Gastroesophageal sphincter (tissue), 4 donors: Measurements from ENCODE around the gene CDH24. TPM values are rescaled to one million over a fixed set of nuclear protein-coding genes. Genes with fewer than 3 reads are reported as not detected.
A peak's percentile ranks its signal among the peaks of the same experiment; 100 is the strongest.

Experiments
- ATAC-seq: fragments of 150-250 bp; one replicate; pipeline ENCODE4 v1.9.1; 2016; ENCODE audit warnings: mild to moderate bottlenecking, moderate library complexity
- H3K27ac ChIP-seq, 4 donors: fragments of 200-600 bp; sonication (generic) in 3 of 4; 1 replicate in 3 of 4; 2 replicates in 1 of 4; pipeline ENCODE4 v1.5.1; 2016 to 2019
- H3K27me3 ChIP-seq: fragments of 200-600 bp; sonication (generic); one replicate; pipeline ENCODE4 v1.5.1; 2019
- H3K36me3 ChIP-seq, 2 donors: fragments of 200-600 bp; sonication (generic); one replicate each; pipeline ENCODE4 v1.5.1; 2019; ENCODE audit warnings: control low read depth in 1 of 2
- H3K4me1 ChIP-seq, 3 donors: fragments of 200-600 bp; sonication (generic); 1 replicate in 2 of 3; 2 replicates in 1 of 3; pipeline ENCODE4 v1.5.1; 2016 to 2019; ENCODE audit warnings: control low read depth in 2 of 3
- H3K4me3 ChIP-seq, 2 donors: fragments of 200-600 bp; sonication (generic); one replicate each; pipeline ENCODE4 v1.5.1; 2019; ENCODE audit warnings: mild to moderate bottlenecking in 1 of 2, moderate library complexity in 1 of 2
- H3K9me3 ChIP-seq, 3 donors: fragments of 200-600 bp; sonication (generic); one replicate each; pipeline ENCODE4 v1.5.1; 2017 to 2019; ENCODE audit warnings: control low read depth in 2 of 3
- CTCF ChIP-seq, 4 experiments: fragments of 200-600 bp in 2 of 4; fragments of 450-650 bp in 2 of 4; sonication (generic) in 1 of 4; IDR thresholded peaks; one replicate each; pipeline ENCODE4 v1.5.1; 2017 to 2019; ENCODE audit warnings: antibody characterized with exemption in 4 of 4, mild to moderate bottlenecking in 2 of 4, moderate library complexity in 2 of 4
- EP300 ChIP-seq: sonication (generic); formaldehyde crosslinking; IDR thresholded peaks from one replicate; pipeline ENCODE4 v1.6.1; 2017; ENCODE audit warnings: antibody characterized with exemption, mild to moderate bottlenecking
- POLR2A ChIP-seq, 2 donors: fragments of 450-650 bp; IDR thresholded peaks; one replicate each; pipeline ENCODE4 v1.6.1; 2017; ENCODE audit warnings: antibody characterized with exemption in 2 of 2, mild to moderate bottlenecking in 2 of 2, moderate library complexity in 1 of 2
- POLR2AphosphoS5 ChIP-seq: sonication (generic); formaldehyde crosslinking; IDR thresholded peaks from one replicate; pipeline ENCODE4 v1.6.1; 2017; ENCODE audit warnings: antibody characterized with exemption
- WGBS, 2 donors: methylation state at CpG; one replicate each; pipeline ENCODE4 v1.1.5; 2018; ENCODE audit warnings: low coverage in 1 of 2; 5-methylcytosine and 5-hydroxymethylcytosine counted together
- total RNA-seq, 4 donors: library from RNA; depleted of rRNA; stranded (reverse); fragments of >200 nt; gene quantifications; one replicate each; pipeline ENCODE4 v1.1.0, GENCODE V29; 2016

CDH24 gene
- total RNA-seq, 4 donors from 2014 or later = 1.5 to 3.6 (median 2.6) TPM

GRCh38 chr14:23063601-23064000 is 6.3 kb upstream of the CDH24 start:
- WGBS, 2 donors = 89 to 91% methylated on average over 4 to 5 of the region's 5 CpGs
- Histone ChIP-seq H3K36me3 (peaks cover 0 to 99% of the 10 kb centered on the region in 2 donors), H3K9me3 (no peaks in the 10 kb centered on the region), H3K4me1 (peaks cover 0 to 28% (median 8%) of the 10 kb centered on the region in 3 donors), H3K27ac (no peak overlapping the region), H3K27me3 (no peaks in the 10 kb centered on the region), H3K4me3 (no peak overlapping the region)
- ATAC-seq = no peak
- TF ChIP-seq POLR2A (IDR thresholded peaks at IDR 0.05) (no peak), CTCF (IDR thresholded peaks at IDR 0.05) (no peak), EP300 (no peak), POLR2AphosphoS5 (no peak)

- Histone ChIP-seq H3K27me3 (no peaks in the 10 kb centered on the region), H3K9me3 (no peaks in the 10 kb centered on the region), H3K36me3 (peaks cover 0 to 84% of the 10 kb centered on the region in 2 donors), H3K4me3 (no peak overlapping the region), H3K27ac (peak overlapping the region; percentile 26 to 72 (median 40)), H3K4me1 (peaks cover 0 to 25% (median 4%) of the 10 kb centered on the region in 3 donors)
- ATAC-seq = peak; percentile 68
- WGBS, 2 donors = 32% methylated on average over 3 of the region's 4 CpGs; no CpG with 5 or more reads in 1 of the 2 donors
- no peak for TF ChIP-seq POLR2A (IDR thresholded peaks at IDR 0.05)
- peak; percentile 73 for TF ChIP-seq POLR2AphosphoS5
- TF ChIP-seq CTCF (IDR thresholded peaks at IDR 0.05) = no peak
- no peak for TF ChIP-seq EP300
These were observed 4.7 kb upstream of the CDH24 start for GRCh38 chr14:23062002-23062401.

GRCh38 chr14:23060536-23061260 is 3.4 kb upstream of the CDH24 start:
- TF ChIP-seq POLR2AphosphoS5 (no peak), EP300 (no peak), CTCF (IDR thresholded peaks at IDR 0.05) (no peak), POLR2A (IDR thresholded peaks at IDR 0.05) (no peak)
- Histone ChIP-seq H3K4me1 (peaks cover 0 to 38% (median 13%) of the 10 kb centered on the region in 3 donors), H3K27me3 (no peaks in the 10 kb centered on the region), H3K9me3 (no peaks in the 10 kb centered on the region), H3K36me3 (peaks cover 0 to 71% of the 10 kb centered on the region in 2 donors), H3K4me3 (no peak overlapping the region), H3K27ac (peak overlapping the region in 3 of 4 donors; percentile 32 to 72 (median 61))
- no peak for ATAC-seq
- WGBS, 2 donors = 81 to 88% methylated on average over 9 to 16 of the region's 17 CpGs

GRCh38 chr14:23058654-23059504 is 1.6 kb upstream of the CDH24 start:
- no peaks in the 10 kb centered on the region for H3K27me3 ChIP-seq
- H3K27ac ChIP-seq = peak overlapping the region in 1 of 4 donors; percentile 81
- H3K4me1 ChIP-seq = peaks cover 0 to 41% (median 14%) of the 10 kb centered on the region in 3 donors
- H3K36me3 ChIP-seq = peaks cover 0 to 53% of the 10 kb centered on the region in 2 donors
- no peak for TF ChIP-seq POLR2A (IDR thresholded peaks at IDR 0.05)
- TF ChIP-seq CTCF (IDR thresholded peaks at IDR 0.05) = no peak
- no peak for TF ChIP-seq EP300
- TF ChIP-seq POLR2AphosphoS5 = no peak
- H3K4me3 ChIP-seq = no peak overlapping the region
- 84% methylated on average over 11 to 30 of the region's 32 CpGs for WGBS, 2 donors
- no peaks in the 10 kb centered on the region for H3K9me3 ChIP-seq
- ATAC-seq = no peak
